HG03521 (cell line): Measurements from ENCODE around the gene IL37.

ENCODE experiments used
- ATAC-seq: cut with Tn5 transposase; IDR thresholded peaks from one replicate; pipeline ENCODE4 v1.9.1; 2021; ENCODE audit warnings: mild to moderate bottlenecking, moderate library complexity; ENCODE audit not compliant: unreplicated experiment

Gene IL37

DNA sequence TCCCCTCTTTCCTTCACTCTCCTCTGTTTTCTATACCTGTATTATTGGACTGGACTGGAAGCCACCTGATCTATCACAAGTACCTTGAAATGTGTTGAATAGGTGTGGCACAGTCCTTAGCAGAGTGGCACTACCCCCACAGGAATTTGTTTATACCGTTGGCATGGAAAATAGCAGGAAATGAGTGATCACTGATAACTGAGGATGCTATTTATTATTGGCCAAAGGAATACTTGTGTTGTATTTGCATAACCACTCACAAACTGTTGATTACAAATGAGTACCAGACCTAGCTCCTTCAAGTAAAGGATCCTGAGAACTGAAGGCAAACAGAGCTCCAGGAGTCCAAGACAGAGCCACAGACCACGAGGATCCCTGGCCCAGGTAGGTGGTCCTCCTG lies at the start of gene IL37:
TSS of gene IL37 (plus strand) at position 301 of the 400 bp plus-strand sequence. CDS start 1,848 bp downstream, outside the sequence.
- no peak for ATAC-seq

DNA sequence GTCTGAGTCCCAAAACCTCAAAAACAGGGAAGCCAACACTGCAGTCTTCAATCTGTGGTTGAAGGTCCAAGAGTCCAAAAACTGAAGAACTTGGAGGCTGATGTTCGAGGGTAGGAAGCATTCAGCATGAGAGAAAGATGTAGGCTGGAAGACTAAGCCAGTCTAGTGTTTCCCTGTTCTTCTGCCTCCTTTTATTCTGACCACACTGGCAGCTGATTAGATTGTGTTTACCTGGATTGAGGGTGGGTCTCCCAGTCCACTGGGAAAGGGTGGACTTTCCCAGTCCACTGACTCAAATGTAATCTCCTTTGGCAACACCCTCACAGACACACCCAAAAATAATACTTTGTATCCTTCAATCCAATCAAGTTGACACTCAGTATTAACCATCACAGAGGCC lies 46.9 kb upstream of the IL37 start:
- ATAC-seq, result no peak

DNA sequence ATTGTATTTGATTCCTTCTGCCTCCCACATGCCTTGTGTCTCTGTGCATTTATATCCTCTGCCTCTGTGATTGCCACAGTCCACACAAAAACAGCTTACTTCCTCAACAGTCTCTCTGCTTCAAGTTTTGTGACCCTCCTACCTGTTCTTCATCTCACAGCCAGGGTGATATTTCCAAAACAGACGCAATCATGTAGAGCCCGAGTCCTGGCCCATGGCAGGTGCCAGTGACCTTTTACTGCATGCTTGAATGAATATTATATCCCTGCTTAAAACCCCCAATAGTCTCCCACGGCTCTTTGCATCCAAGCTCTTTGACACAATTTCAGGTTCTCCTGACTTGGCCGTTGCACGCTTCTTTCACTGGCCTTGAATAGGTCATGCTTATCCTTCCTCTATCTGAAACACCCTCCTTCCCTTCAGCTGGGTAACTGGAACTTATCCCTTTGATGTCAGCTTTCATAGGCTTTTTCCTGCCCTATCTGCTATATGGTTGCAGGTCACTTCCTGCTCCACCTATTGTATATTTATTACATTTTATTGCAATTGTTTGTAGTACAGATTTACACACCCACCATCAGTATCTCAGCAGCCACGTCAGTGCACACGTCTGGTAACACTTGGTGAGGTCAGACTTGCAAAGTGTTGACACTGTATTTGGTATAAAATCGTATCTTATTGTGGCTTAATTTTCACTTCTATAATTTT lies 44.7 kb upstream of the IL37 start:
- ATAC-seq, result no peak

DNA sequence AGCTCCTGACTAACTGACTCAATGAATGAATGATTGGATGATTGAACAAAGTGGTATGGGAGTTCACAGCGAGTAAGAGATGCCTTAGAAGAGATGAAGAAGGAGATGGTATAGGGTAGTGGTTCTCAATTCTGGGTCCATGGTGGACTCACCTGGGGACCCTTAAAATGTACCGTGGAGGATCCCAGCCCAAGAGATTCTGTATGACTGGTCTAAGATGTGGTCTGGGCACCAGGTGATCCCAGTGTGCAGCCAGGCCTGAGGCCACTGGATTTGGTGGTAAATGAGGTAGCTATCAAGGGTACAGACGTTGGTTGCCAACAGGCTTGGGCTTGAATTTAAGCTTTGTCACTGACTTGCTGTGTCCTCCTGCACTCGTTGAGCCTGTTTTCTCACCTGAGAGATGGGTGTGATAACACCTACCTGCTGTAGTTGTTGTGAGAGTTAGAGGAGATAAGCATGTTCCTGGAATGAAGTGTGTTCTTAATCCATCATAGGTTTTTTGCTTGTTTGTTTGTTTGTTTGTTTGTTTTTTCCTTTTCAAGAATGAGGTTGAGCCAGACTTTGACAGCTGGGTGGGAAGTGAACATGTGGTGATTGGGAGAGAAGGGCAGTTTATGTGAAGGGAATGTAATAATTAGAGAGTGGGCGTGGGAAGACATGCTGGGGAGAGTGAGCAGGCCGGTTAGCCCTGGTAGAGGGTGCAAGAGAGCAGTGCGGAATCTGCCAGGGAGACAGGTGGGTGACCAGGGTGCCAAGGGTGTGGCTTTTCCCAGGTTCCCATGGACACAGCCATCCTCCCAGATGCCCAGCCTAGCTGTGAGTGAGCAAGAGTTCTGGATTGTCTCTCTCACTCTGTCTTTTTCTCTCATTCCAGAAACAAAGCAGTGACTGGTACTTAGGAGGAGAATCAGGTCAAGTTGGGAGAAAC lies 43.0 kb upstream of the IL37 start:
- no peak for ATAC-seq

- ATAC-seq, result no peak
Measured at GRCh38 chr2:112869258-112869842, 41.6 kb upstream of the IL37 start.

- no peak for ATAC-seq
Measured at GRCh38 chr2:112870841-112871835, 39.8 kb upstream of the IL37 start.

DNA sequence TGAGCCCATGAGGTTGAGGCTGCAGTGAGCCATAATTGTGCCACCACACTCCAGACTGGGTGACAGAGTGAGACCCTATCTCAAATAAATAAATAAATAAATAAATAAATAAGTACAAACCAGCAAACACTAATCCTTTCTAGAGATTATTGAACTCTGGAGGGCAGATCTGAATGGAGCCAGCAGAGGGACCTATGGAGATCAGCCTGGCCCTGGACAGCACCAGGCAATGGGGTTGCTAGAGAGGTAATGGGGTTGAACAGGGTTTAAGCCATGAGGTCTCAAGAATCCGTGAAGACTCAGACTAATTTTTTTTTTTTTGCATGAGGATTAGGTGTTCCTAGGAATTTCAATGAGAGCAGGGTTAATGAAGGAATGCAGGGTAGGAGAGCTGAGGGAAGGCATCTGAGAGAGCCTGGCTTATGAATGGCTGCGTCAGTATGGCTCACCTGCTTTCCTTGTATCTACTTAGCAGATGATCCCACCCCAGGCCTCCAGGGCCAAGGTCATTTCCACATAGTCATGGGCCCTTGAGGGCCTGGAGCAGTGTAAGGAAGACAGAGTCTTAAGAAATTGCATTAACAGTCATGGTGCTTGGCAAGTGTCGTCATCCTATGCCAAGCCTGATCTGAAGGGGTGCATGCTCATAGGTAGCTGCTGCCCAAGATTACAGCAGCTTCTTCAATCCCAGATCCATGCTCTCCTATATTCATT lies 34.6 kb upstream of the IL37 start:
- no peak for ATAC-seq

GRCh38 chr2:112876971-112877361 lies 34.0 kb upstream of the IL37 start:
- ATAC-seq, result no peak

- no peak for ATAC-seq
Measured at GRCh38 chr2:112877423-112877822, 33.5 kb upstream of the IL37 start.

DNA sequence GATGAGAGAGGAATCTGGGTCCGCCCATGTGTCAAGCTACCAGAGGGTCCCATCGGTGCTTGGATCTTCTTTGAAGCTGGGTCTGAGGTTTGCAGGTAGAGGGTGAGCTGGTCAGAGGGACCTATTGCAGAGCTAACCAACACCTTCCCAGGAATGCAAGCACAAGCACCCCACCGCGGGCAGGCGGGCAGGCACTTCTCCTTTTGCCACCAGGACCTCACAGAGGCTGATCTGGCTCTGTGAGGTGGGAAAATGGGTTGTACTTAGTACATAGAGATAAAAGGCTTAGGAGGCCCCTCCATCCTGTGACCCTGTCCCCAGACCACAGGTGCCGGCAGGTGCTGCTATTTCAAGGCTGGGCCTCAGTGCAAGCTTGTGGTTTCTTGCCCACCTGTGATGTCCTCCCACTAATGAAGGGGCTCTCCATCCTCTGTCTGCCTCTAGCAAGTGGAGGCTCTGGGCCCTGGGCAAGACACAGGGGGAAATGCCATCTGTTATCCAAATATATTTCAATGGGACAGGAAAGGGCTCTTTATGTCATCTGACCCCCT lies 31.4 kb upstream of the IL37 start:
- no peak for ATAC-seq

DNA sequence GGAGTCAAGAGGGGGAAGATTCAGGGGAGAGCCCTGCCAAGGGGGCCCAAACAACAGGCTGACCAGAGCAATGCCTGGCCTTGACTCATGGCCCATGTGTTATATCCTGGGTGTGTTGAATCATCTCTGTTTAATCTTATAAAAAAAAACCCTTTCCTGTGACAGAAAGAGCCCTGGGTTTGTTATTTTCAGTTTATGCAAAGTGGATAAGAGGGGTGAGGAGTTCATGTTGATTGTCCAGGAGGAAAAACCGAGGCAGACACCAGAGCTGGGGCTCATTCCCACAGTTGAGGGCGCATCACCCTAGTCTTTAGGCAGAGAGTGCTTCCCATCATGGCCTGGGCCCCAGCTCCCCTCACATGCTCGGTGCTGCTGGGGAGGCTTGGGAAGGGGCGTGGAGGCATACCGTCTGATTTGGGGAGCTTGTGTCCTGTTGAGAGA lies 30.9 kb upstream of the IL37 start:
- no peak for ATAC-seq

- ATAC-seq, result no peak
Measured at GRCh38 chr2:112880696-112881095, 30.3 kb upstream of the IL37 start.

DNA sequence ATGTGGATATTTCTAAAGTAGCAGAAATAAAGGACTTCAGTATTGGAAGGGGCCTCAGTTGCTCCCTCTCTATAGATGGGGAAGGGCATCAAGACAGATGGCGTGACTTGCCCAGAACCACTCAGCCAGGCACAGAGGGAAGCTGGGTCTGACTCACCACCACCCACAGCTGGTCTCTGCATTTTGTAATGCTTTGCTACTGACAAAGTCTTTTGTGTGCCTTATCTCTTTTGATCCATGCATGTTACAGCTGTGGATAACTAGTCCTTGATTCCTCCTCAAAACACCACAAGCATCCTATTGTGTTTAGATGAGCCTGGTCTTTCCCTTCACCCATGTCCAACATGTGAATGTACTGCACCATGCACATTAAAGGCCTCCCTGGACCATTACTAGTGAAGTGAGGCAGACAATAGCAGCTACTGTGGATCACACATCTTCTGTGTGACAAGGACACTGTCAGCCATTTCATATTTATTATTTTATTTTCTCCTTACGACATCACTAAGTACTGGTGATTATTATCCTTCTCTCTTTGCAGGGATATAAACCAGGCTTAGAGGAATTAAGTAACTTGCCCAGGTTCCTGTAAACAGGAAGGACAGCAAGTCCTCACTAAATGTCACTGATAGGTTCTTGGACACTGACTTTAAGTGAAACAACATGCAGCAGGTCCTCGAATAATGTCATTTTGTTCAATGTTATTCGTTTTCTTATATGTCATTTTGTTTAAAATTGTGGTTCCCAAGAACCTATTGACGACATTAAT lies 29.6 kb upstream of the IL37 start:
- peak; percentile 42 for ATAC-seq

GRCh38 chr2:112883669-112884068 lies 27.3 kb upstream of the IL37 start:
- no peak for ATAC-seq

DNA sequence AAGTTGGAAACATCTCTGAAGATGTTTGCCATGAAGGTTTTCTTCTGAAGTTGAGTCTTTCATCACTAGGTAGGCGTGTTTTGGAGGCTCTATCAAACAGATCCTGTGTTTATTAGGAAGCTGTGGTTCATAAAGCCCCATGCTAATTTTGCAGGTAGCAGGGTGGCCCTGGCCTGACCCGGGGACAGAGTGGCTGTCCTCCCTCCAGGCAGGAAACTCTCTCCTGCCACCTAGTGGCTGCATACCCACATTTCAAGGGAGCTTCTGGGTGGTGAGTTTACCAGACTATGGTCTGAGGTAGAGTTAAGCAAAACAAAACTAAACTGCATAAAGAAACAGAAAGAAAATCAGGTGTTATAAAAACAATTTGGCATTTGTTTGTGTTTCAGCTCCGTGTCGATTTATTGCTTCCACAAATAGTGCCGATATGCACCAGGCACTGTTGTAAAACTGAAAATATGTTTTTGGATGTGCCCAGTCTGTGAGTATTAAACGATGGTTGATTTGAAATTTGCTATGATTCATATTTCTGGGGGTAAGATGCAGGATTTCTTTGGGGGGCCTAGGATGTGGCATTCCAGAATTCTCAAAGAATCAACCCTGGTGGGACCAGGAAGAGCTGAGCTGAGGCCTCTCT lies 26.0 kb upstream of the IL37 start:
- ATAC-seq, result peak; percentile 66

- ATAC-seq, result no peak
Measured at GRCh38 chr2:112885506-112885902, 25.5 kb upstream of the IL37 start.

GRCh38 chr2:112886291-112886690 lies 24.7 kb upstream of the IL37 start:
- no peak for ATAC-seq
